SK-N-SH (cell line): ENCODE results near the gene CTSF. TPM values are rescaled to one million over a fixed set of nuclear protein-coding genes. Genes with fewer than 3 reads are reported as not detected.

Source experiments
- CTCF ChIA-PET: fragments of 300-600, 350-600 bp; formaldehyde crosslinking; extraction: SDS; loops from one replicate; lab custom pipeline; 2021; lab: Yijun Ruan, JAX
- POLR2A ChIA-PET: fragments of 350-600 bp; sonication (Branson Sonifier 250); formaldehyde crosslinking; extraction: SDS; loops from one replicate; lab custom pipeline; 2020; ENCODE audit warnings: antibody characterized with exemption, inconsistent platforms; lab: Yijun Ruan, JAX
- DNase-seq: peaks from one replicate; pipeline ENCODE4 v3.0.0; 2012
- H2AFZ ChIP-seq: fragments of 200-600 bp; sonication (generic); 2 replicates; pipeline ENCODE4 v1.8.1; 2016; ENCODE audit warnings: antibody characterized with exemption, mild to moderate bottlenecking, low read depth
- H3F3A ChIP-seq: fragments of 200-600 bp; sonication (generic); replicated peaks from 2 replicates; pipeline ENCODE3; 2016; ENCODE audit warnings: antibody characterized with exemption, mild to moderate bottlenecking; ENCODE audit not compliant: insufficient read depth
- H3K27ac ChIP-seq, 2 experiments: fragments of 200-500 bp in 1 of 2; fragments of 200-600 bp in 1 of 2; sonication (Bioruptor generic) in 1 of 2; sonication (generic), shearing (Covaris generic) in 1 of 2; 2 replicates each; pipeline versions ENCODE4 v1.5.1 to v1.6.1; 2014 to 2016; ENCODE audit warnings: low read depth in 2 of 2, inconsistent platforms in 1 of 2, low read length in 1 of 2, mild to moderate bottlenecking in 1 of 2, mixed read lengths in 1 of 2
- H3K27me3 ChIP-seq: fragments of 200-600 bp; sonication (generic), shearing (Covaris generic); 2 replicates; pipeline ENCODE4 v1.6.1; 2016; ENCODE audit warnings: mixed run types; ENCODE audit not compliant: insufficient read depth
- H3K36me3 ChIP-seq, 2 experiments: fragments of 200-500 bp in 1 of 2; fragments of 200-600 bp in 1 of 2; sonication (Bioruptor generic) in 1 of 2; sonication (generic) in 1 of 2; replicated peaks in 1 of 2; 2 replicates each; pipeline versions ENCODE3 to v1.5.1; 2014 to 2016; ENCODE audit warnings: low read length in 1 of 2, mild to moderate bottlenecking in 1 of 2; ENCODE audit not compliant: insufficient read depth in 2 of 2, control insufficient read depth in 1 of 2
- H3K4me1 ChIP-seq, 2 experiments: fragments of 200-500 bp in 1 of 2; fragments of 200-600 bp in 1 of 2; sonication (Bioruptor generic) in 1 of 2; sonication (generic), shearing (Covaris generic) in 1 of 2; 2 replicates each; pipeline versions ENCODE4 v1.5.1 to v1.6.1; 2014 to 2016; ENCODE audit warnings: low read depth in 1 of 2, low read length in 1 of 2, mixed run types in 1 of 2; ENCODE audit not compliant: insufficient read depth in 2 of 2, control insufficient read depth in 1 of 2
- H3K4me2 ChIP-seq: fragments of 200-600 bp; sonication (generic), shearing (Covaris generic); 2 replicates; pipeline ENCODE4 v1.6.1; 2017; ENCODE audit warnings: mixed run types
- H3K4me3 ChIP-seq, 2 experiments: fragments of 200-500 bp in 1 of 2; fragments of 200-600 bp in 1 of 2; sonication (Bioruptor generic) in 1 of 2; sonication (generic), shearing (Covaris generic) in 1 of 2; 2 replicates each; pipeline versions ENCODE4 v1.5.1 to v1.8.1; 2014 to 2016; ENCODE audit warnings: low read depth in 2 of 2, inconsistent platforms in 1 of 2, low read length in 1 of 2, mild to moderate bottlenecking in 1 of 2, mixed read lengths in 1 of 2, moderate library complexity in 1 of 2
- H3K79me2 ChIP-seq: fragments of 200-600 bp; sonication (generic); 2 replicates; pipeline ENCODE4 v1.8.1; 2017; ENCODE audit warnings: mild to moderate bottlenecking; ENCODE audit not compliant: insufficient read depth
- H3K9ac ChIP-seq: fragments of 200-600 bp; sonication (generic); 2 replicates; pipeline ENCODE4 v1.6.1; 2017; ENCODE audit warnings: mixed run types
- H3K9me2 ChIP-seq: fragments of 200-600 bp; sonication (generic); 2 replicates; pipeline ENCODE4 v1.6.1; 2017; ENCODE audit warnings: mixed run types
- H3K9me3 ChIP-seq: fragments of 200-600 bp; sonication (generic); 2 replicates; pipeline ENCODE4 v1.6.1; 2017; ENCODE audit warnings: mixed run types, mild to moderate bottlenecking, moderate library complexity
- H4K20me1 ChIP-seq: fragments of 200-600 bp; sonication (generic); 2 replicates; pipeline ENCODE4 v1.6.1; 2017; ENCODE audit warnings: mild to moderate bottlenecking, mixed run types; ENCODE audit not compliant: insufficient read depth
- CHD2 ChIP-seq: fragments of 150-350 bp; IDR thresholded peaks from 2 replicates; pipeline ENCODE4 v1.6.1; 2018; ENCODE audit warnings: low read length; ENCODE audit not compliant: partially characterized antibody
- ELF1 ChIP-seq: IDR thresholded peaks from 2 replicates; pipeline ENCODE4 v1.4.0; 2012
- EP300 ChIP-seq, 2 experiments: IDR thresholded peaks; 2 replicates each; pipeline versions ENCODE4 v1.4.0 to v1.6.1; 2012; ENCODE audit warnings: borderline replicate concordance in 1 of 2, low read depth in 1 of 2, low read length in 1 of 2
- FOSL2 ChIP-seq: IDR thresholded peaks from 2 replicates; pipeline ENCODE4 v1.4.0; 2012; ENCODE audit warnings: low read depth, mild to moderate bottlenecking, moderate library complexity, borderline replicate concordance
- FOXJ3 ChIP-seq: sonication (generic); formaldehyde crosslinking; IDR thresholded peaks from 2 replicates; pipeline ENCODE4 v1.5.1; 2020; ENCODE audit warnings: mild to moderate bottlenecking, missing genetic modification reagents
- GATA2 ChIP-seq: sonication (generic); formaldehyde crosslinking; IDR thresholded peaks from 2 replicates; pipeline ENCODE4 v1.5.0; 2020; ENCODE audit warnings: mild to moderate bottlenecking, missing genetic modification reagents
- JUND ChIP-seq: IDR thresholded peaks from 2 replicates; pipeline ENCODE4 v1.4.0; 2012
- MAX ChIP-seq: IDR thresholded peaks from 2 replicates; pipeline ENCODE4 v1.4.0; 2012; ENCODE audit warnings: low read depth
- MXI1 ChIP-seq: IDR thresholded peaks from 2 replicates; pipeline ENCODE4 v1.6.1; 2012; ENCODE audit warnings: mild to moderate bottlenecking, low read depth, low read length, improper control_type of control experiment
- NRF1 ChIP-seq: IDR thresholded peaks from 2 replicates; pipeline ENCODE4 v1.6.1; 2012; ENCODE audit warnings: low read depth, mild to moderate bottlenecking, low read length
- RXRA ChIP-seq: IDR thresholded peaks from 2 replicates; pipeline ENCODE4 v1.4.0; 2012; ENCODE audit warnings: low read depth, mild to moderate bottlenecking, borderline replicate concordance
- SIN3A ChIP-seq: IDR thresholded peaks from 2 replicates; pipeline ENCODE4 v1.6.1; 2012; ENCODE audit warnings: low read depth, mild to moderate bottlenecking, low read length, moderate library complexity, borderline replicate concordance
- SMC3 ChIP-seq: IDR thresholded peaks from 2 replicates; pipeline ENCODE4 v1.6.1; 2012; ENCODE audit warnings: low read depth, low read length, improper control_type of control experiment
- TAF1 ChIP-seq: IDR thresholded peaks from 2 replicates; pipeline ENCODE4 v1.6.1; 2012; ENCODE audit warnings: low read depth, mild to moderate bottlenecking, low read length, moderate library complexity, borderline replicate concordance
- TCF12 ChIP-seq: IDR thresholded peaks from 2 replicates; pipeline ENCODE4 v1.4.0; 2012
- ZBTB33 ChIP-seq: IDR thresholded peaks from 2 replicates; pipeline ENCODE4 v1.4.0; 2012; ENCODE audit warnings: low read depth, borderline replicate concordance
- WGBS: methylation state at CpG from one replicate; pipeline ENCODE4 v1.1.6; 2017; ENCODE audit warnings: low lambda C conversion rate; 5-methylcytosine and 5-hydroxymethylcytosine counted together
- polyA plus RNA-seq, 3 experiments: library from polyadenylated mRNA; depleted of rRNA; stranded (reverse); fragments of >200 nt; gene quantifications; 2 replicates each; pipeline ENCODE4 v1.2.3, GENCODE V29; 2012

Gene CTSF
- polyA plus RNA-seq, 1 of the 3 experiments (the other 2 are of a cell fraction) = 57.2 TPM

- H3F3A ChIP-seq = no peaks in the 10 kb centered on the region
- H3K27me3 ChIP-seq = no peaks in the 10 kb centered on the region
- H3K9ac ChIP-seq = no peak overlapping the region
- peak overlapping the region; percentile 73; the same call in 1 of the 2 replicates for H2AFZ ChIP-seq
- H4K20me1 ChIP-seq = no peaks in the 10 kb centered on the region
- no peaks in the 10 kb centered on the region for H3K9me2 ChIP-seq
- H3K36me3 ChIP-seq = no peaks in the 10 kb centered on the region
- H3K4me3 ChIP-seq = no peak overlapping the region
- H3K27ac ChIP-seq = no peak overlapping the region
- peaks cover 0 to 7% of the 10 kb centered on the region in 2 experiments; a peak in 1 of 4 replicates for H3K4me1 ChIP-seq
- no peaks in the 10 kb centered on the region for H3K79me2 ChIP-seq
- TF ChIP-seq MXI1 = no peak
- no peak for TF ChIP-seq NRF1
- TF ChIP-seq GATA2 (CRISPR knock-in tag) = no peak
- TF ChIP-seq FOSL2 = no peak
- no peak for TF ChIP-seq SMC3
- TF ChIP-seq MAX = no peak
- no peak for TF ChIP-seq ELF1
- no peak for TF ChIP-seq TCF12
- TF ChIP-seq RXRA = no peak
- no peak for TF ChIP-seq ZBTB33
- no peak for TF ChIP-seq SIN3A
- TF ChIP-seq JUND = no peak
- no peak for TF ChIP-seq EP300 (IDR thresholded peaks at IDR 0.05; ENCODE audit: borderline replicate concordance in 1 of 2, low read depth in 1 of 2, low read length in 1 of 2)
- WGBS = 65% methylated on average over 7 of the region's 7 CpGs
- ChIA-PET CTCF (interaction anchor here (0.7 to 5.1 kb wide), 9 partner anchors 9 to 265 kb away, joined by 3 to 30 read pairs (median 5); partner anchors contain the start of genes CCDC87, CCS and RBM4B), POLR2A (interaction anchor here (0.5 to 2.7 kb wide), 3 partner anchors 23 to 252 kb away, joined by 4 to 8 read pairs (median 6); partner anchors contain the start of genes CCDC87, CCS and ZDHHC24)
- H3K9me3 ChIP-seq = no peaks in the 10 kb centered on the region
- DNase-seq = no peak
- H3K4me2 ChIP-seq = no peak overlapping the region
Measured at GRCh38 chr11:66569076-66569475, 670 bp upstream of the CTSF start.

- WGBS = 83% methylated on average over 2 of the region's 15 CpGs
- Histone ChIP-seq H3K4me1 (peaks cover 0 to 7% of the 10 kb centered on the region in 2 experiments; a peak in 1 of 4 replicates), H3K9me3 (no peaks in the 10 kb centered on the region), H3K4me3 (peak overlapping the region; percentile 58 to 59), H3K9ac (peak overlapping the region; percentile 37; the same call in 1 of the 2 replicates), H3K27ac (no peak overlapping the region), H3K79me2 (no peaks in the 10 kb centered on the region), H4K20me1 (no peaks in the 10 kb centered on the region), H2AFZ (peak overlapping the region; percentile 73; the same call in 1 of the 2 replicates), H3K4me2 (peak overlapping the region; percentile 79), H3K36me3 (no peaks in the 10 kb centered on the region), H3F3A (no peaks in the 10 kb centered on the region), H3K27me3 (no peaks in the 10 kb centered on the region), H3K9me2 (no peaks in the 10 kb centered on the region)
- TF ChIP-seq TAF1 = no peak
- no peak for TF ChIP-seq FOXJ3 (CRISPR knock-in tag)
- TF ChIP-seq FOSL2 = no peak
- TF ChIP-seq CHD2 = no peak
- no peak for TF ChIP-seq MXI1
- ChIA-PET POLR2A (interaction anchor here (0.9 to 2.7 kb wide), 3 partner anchors 22 to 110 kb away, joined by 5 to 8 read pairs (median 6); partner anchors contain the start of genes CCDC87, CCS, RBM4B and ZDHHC24), CTCF (interaction anchor here (1.2 to 5.1 kb wide), 6 partner anchors 10 to 316 kb away, joined by 4 to 30 read pairs (median 14); partner anchors contain the start of genes CCDC87, CCS and RBM4B)
- DNase-seq = no peak
Measured at GRCh38 chr11:66567787-66568123, 651 bp downstream of the CTSF start.
